ENCODE measurements around the gene KANK4.

The KANK4 gene

GRCh38 chr1:62318756-62319544 is at the start of gene KANK4:
KANK4 (minus strand) TSS chr1:62319434; CDS start chr1:62281564, 37,870 bp downstream.
- no peak for DNase-seq (ENCODE audit: low read depth)

GRCh38 chr1:62368989-62369388 is 49.8 kb upstream of the KANK4 start:
- no peak for DNase-seq (ENCODE audit: low read depth)

DNA sequence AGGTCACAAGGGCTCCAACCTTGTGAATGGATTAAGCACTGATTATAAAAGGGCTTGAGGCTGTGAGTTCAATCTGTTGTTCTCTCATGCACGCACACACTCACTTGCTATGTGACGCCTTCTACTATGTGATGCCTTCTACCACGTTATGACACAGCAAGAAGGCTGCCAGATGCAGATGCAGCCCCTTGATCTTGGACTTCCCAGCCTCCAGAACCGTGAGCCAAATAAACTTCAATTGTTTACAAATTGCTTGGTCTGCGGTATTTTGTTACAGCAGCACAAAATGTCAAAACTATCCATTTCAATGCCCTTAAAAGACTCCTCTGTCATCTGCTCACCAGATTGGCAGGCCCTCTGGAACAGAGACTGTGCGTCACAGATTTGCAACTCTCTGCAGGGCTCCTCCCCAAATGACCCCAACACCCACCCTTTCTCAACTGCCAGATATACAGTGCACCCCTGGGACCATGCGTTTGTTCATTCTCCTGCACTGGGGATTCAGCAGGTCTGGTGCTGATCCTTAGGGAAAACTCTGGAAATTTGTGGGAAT is 47.8 kb upstream of the KANK4 start:
- DNase-seq (ENCODE audit: low read depth) = no peak

DNA sequence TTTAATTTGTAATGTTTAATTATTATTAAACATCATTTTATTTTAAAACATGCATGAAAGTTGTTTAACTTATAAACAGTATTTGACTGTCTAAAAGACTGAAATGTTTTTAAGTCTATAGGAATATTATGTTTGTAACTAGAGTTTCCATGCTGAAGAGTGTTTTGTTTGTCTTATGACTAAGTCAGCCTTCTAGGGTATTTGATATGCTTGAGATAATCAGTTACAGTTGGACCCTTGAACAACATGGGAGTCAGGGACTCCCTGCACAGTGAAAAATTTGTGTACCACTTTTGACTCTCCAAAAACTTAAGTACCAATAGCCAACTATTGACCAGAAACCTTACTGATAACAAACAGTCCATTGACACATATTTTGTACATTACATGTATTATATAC is 45.5 kb upstream of the KANK4 start:
- DNase-seq (ENCODE audit: low read depth) = no peak

GRCh38 chr1:62362926-62363325 is 43.7 kb upstream of the KANK4 start:
- no peak for DNase-seq (ENCODE audit: low read depth)

- no peak for DNase-seq (ENCODE audit: low read depth)
These were observed 43.1 kb upstream of the KANK4 start for GRCh38 chr1:62362061-62362917.

- no peak for DNase-seq (ENCODE audit: low read depth)
These were observed 42.2 kb upstream of the KANK4 start for GRCh38 chr1:62361431-62361830.

- no peak for DNase-seq (ENCODE audit: low read depth)
These were observed 39.6 kb upstream of the KANK4 start for GRCh38 chr1:62358665-62359373.

- no peak for DNase-seq (ENCODE audit: low read depth)
These were observed 38.7 kb upstream of the KANK4 start for GRCh38 chr1:62357916-62358315.

DNA sequence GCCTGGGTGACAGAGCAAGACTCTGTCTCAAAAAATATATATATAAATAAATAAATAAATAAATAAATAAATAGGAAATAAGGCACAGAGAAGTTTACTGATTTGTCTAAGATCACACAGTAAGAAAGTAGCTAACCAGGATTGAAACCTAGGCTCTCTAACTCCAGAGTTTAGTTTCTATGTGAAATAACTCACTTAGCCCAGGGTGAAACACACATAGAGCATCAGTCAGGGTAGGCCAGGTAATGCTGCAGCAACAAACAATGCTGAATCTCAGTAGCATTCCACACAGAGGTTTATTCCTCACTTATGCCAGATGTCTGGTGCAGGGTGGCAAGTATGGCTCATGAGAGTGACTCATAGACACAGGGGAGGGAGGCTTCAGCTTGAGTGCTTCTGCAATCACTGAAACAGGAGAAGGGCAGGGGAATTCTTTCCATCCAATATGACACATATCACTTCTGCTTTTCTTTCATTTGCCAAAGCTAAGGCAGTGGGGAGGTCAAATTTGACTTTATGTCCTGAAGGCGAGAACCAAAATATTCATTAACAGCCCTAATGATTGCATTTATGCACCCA is 37.1 kb upstream of the KANK4 start:
- DNase-seq (ENCODE audit: low read depth) = no peak

- no peak for DNase-seq (ENCODE audit: low read depth)
These were observed 35.9 kb upstream of the KANK4 start for GRCh38 chr1:62355095-62355494.

- DNase-seq (ENCODE audit: low read depth) = no peak
These were observed 34.6 kb upstream of the KANK4 start for GRCh38 chr1:62353853-62354252.

- no peak for DNase-seq (ENCODE audit: low read depth)
These were observed 33.2 kb upstream of the KANK4 start for GRCh38 chr1:62352387-62352786.

GRCh38 chr1:62349470-62350233 is 30.4 kb upstream of the KANK4 start:
- DNase-seq (ENCODE audit: low read depth) = no peak

DNA sequence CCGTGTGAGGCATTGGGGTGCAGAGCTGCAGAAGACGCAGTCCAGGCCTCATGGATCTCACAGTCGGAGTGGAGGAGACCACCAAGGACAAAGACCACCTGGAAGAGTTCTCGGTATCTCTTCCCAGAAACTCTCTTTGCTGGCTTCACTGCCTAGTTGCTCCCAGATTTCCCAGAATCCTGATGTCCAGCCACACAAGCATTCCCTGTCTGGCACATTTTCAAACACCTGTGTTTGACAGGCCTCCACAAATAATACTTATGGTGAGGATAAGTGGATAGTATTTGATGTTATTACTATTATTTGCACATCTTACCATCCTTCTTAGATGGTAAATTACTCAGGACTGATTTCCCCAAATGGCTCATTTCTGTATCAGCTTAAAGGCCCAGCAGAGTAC is 27.7 kb upstream of the KANK4 start:
- DNase-seq (ENCODE audit: low read depth) = no peak

- DNase-seq (ENCODE audit: low read depth) = no peak
These were observed 24.7 kb upstream of the KANK4 start for GRCh38 chr1:62343911-62344310.

DNA sequence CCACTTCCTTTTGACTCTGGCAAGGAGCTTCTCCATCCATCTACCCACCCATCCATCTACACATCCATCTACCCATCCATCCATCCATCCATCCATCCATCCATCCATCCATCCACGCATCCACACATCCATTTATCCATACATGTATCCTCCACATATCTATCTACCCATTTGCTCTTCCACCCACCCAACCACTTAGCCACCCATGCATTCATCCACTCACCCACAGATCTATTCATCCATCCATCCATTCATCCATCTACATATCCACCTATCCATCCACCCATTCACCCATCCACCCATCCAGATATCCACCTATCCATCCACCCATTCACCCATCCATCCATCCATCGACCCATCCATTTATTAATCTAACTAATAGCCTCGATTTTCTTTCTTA is 23.0 kb upstream of the KANK4 start:
- DNase-seq (ENCODE audit: low read depth) = no peak

GRCh38 chr1:62341615-62342014 is 22.4 kb upstream of the KANK4 start:
- no peak for DNase-seq (ENCODE audit: low read depth)

GRCh38 chr1:62341089-62341488 is 21.9 kb upstream of the KANK4 start:
- no peak for DNase-seq (ENCODE audit: low read depth)

DNA sequence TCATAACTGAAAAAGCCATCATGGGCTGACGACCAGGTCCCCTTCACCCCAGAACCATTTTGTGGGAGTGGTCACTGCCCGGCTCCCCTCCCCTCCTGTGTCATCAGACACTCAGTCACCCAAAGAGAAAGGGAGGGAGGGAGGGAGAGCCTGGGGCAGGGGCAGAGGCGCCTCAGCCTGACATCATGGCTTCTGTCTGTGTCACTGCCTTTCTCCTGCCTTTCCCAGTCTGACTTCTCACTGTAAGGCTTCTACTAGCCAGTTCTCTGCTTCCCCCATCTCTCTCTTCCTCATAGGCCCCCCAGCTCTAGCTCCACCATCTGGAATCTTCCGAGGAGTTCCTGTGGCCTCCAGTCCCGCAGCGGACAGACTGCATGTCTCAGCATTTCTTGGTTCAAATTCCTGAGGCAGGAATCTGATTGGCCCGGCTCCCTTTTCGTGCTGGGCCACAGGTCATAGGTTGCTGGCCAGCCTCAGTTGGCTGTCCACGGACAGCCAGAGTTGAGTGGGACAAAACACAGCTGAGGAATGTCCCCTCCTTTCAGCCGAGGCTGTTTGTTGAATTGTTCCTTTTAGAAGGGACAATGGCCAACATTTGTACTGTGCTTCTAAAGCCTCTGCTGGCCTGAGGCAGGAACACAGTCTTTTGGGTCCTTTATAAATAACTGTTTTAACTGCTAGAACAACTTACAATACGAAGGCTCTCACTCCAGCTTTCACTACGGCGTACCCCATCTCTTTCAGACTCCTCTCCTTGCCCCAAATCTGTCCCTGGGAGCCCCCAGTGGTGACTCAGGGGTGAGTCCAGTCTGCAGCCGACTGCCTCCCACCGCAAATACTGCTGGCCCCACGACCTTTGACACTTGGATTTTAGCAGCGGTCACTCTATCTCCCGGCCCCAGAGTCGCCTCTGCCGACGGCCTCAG is 18.7 kb upstream of the KANK4 start:
- DNase-seq (ENCODE audit: low read depth) = no peak

All from stimulated activated CD8-positive, alpha-beta memory T cell treated with anti-CD3 and anti-CD28 coated beads, Interleukin-15, amount 100 ng/mL, for 24 hours (primary cell).